ENCODE results near the gene CD63. TPM values are rescaled to one million over a fixed set of nuclear protein-coding genes. Genes with fewer than 3 reads are reported as not detected.

Gene CD63
- total and polyA plus RNA-seq, 12 donors = 565 to 2,861 (median 793) TPM

DNA sequence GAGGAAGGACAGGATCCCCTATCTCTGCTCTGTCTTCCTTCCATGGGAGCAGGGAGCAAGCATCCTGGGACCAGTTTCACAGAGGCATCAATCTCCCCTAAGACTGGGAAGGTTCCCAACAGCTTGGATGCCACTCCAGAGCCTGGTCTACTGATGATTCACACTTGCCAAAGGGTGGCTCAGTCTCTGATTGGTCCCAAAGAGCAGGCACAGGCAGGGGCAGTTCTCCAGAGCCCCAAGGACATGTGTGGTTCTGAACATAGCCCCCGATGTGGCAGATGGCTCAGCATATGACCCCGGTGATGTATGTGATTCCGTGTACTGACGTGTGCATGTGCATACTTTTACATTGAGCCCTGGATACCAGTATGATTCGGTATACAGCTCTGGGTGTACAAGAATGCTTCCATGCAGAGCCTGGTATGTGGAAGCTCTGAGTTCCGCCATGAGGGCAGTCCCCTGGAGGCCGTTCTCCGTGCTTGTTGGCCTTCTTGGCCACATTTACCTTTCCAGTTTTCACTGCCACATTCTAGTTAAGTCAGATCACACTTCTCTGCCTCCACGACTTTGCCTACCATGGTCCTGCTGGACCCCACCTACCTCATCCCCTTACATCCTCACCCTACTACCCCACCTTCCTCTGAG, 42.3 kb downstream of the CD63 start:
- intact Hi-C loops (cut with DNase I) = no loop called here
- no peak overlapping the region for H3K27ac ChIP-seq
- WGBS, 2 donors = 86 to 90% methylated on average over 9 of the region's 9 CpGs
- peaks cover 0 to 10% (median 8%) of the 10 kb centered on the region in 9 donors for H3K4me1 ChIP-seq
- H3K27me3 ChIP-seq = no peaks in the 10 kb centered on the region
- no peak overlapping the region for H3K4me3 ChIP-seq
- DNase-seq (no peak), ATAC-seq (peak in 3 of 8 donors; percentile 4 to 16 (median 13))
- TF ChIP-seq CTCF (IDR thresholded peaks at IDR 0.05) = no peak
- no peaks in the 10 kb centered on the region for H3K9me3 ChIP-seq
- H3K36me3 ChIP-seq = peaks cover 0 to 57% (median 21%) of the 10 kb centered on the region in 9 donors

GRCh38 chr12:55685671-55686070, 43.1 kb downstream of the CD63 start:
- intact Hi-C loops (cut with DNase I) = no loop called here
- Histone ChIP-seq H3K27me3 (no peaks in the 10 kb centered on the region), H3K4me3 (no peak overlapping the region), H3K36me3 (peaks cover 0 to 51% (median 17%) of the 10 kb centered on the region in 9 donors), H3K4me1 (peaks cover 0 to 17% (median 14%) of the 10 kb centered on the region in 9 donors), H3K27ac (no peak overlapping the region), H3K9me3 (no peaks in the 10 kb centered on the region)
- TF ChIP-seq CTCF (IDR thresholded peaks at IDR 0.05) = no peak
- no peak for ATAC-seq
- WGBS, 2 donors = 86 to 87% methylated on average over 5 of the region's 5 CpGs
- DNase-seq = no peak

- ATAC-seq (no peak), DNase-seq (no peak)
- WGBS, 2 donors = 91 to 93% methylated on average over 20 of the region's 20 CpGs
- Histone ChIP-seq H3K27ac (no peak overlapping the region), H3K4me1 (peaks cover 0 to 17% (median 14%) of the 10 kb centered on the region in 9 donors), H3K9me3 (no peaks in the 10 kb centered on the region), H3K36me3 (peaks cover 0 to 51% (median 17%) of the 10 kb centered on the region in 9 donors), H3K27me3 (no peaks in the 10 kb centered on the region), H3K4me3 (no peak overlapping the region)
- intact Hi-C loops (cut with DNase I) = loop anchor here in 6 of 10 donors (5.0 kb wide), 3 partner anchors 37 to 52 kb away; partner anchors contain the start of genes RDH5 (in 5 of the 6) and CD63 (in 1 of the 6)
- no peak for TF ChIP-seq CTCF (IDR thresholded peaks at IDR 0.05)
Observed at GRCh38 chr12:55684761-55685370, 43.9 kb downstream of the CD63 start.

- no peak for DNase-seq
- H3K27ac ChIP-seq = no peak overlapping the region
- no peak overlapping the region for H3K4me3 ChIP-seq
- peaks cover 0 to 43% (median 15%) of the 10 kb centered on the region in 9 donors for H3K36me3 ChIP-seq
- no peaks in the 10 kb centered on the region for H3K9me3 ChIP-seq
- intact Hi-C loops (cut with DNase I) = loop anchor here in 7 of 10 donors (2.0 to 5.0 kb wide), 4 partner anchors 37 to 54 kb away; partner anchors contain the start of genes RDH5 (in 6 of the 7) and CD63 (in 1 of the 7)
- TF ChIP-seq CTCF (IDR thresholded peaks at IDR 0.05) = no peak
- H3K4me1 ChIP-seq = peaks cover 0 to 17% (median 14%) of the 10 kb centered on the region in 9 donors
- no peaks in the 10 kb centered on the region for H3K27me3 ChIP-seq
- 88 to 95% methylated on average over 7 of the region's 7 CpGs for WGBS, 2 donors
- no peak for ATAC-seq
Observed at GRCh38 chr12:55683676-55684075, 45.1 kb downstream of the CD63 start.
